Neural progenitor cell (in vitro differentiated cells): ENCODE data around the gene RTN4R.
"Not testable (repeated sequence)": the region's sequence is repeated elsewhere in the genome, so short reads cannot be mapped to it uniquely, and the experiment has no call there.

Experiments used
- EZH2 ChIP-seq: fragments of 200-600 bp; sonication (generic); IDR thresholded peaks from 2 replicates; pipeline ENCODE4 v1.6.1; 2017; ENCODE audit warnings: antibody characterized with exemption, mild to moderate bottlenecking, moderate library complexity
- TF ChIP-seq, protein P1 (sequence below): fragments of 200-600 bp; sonication (generic); IDR thresholded peaks from 2 replicates; pipeline ENCODE4 v1.5.1; 2017; ENCODE audit warnings: antibody characterized with exemption, mild to moderate bottlenecking

DNA sequence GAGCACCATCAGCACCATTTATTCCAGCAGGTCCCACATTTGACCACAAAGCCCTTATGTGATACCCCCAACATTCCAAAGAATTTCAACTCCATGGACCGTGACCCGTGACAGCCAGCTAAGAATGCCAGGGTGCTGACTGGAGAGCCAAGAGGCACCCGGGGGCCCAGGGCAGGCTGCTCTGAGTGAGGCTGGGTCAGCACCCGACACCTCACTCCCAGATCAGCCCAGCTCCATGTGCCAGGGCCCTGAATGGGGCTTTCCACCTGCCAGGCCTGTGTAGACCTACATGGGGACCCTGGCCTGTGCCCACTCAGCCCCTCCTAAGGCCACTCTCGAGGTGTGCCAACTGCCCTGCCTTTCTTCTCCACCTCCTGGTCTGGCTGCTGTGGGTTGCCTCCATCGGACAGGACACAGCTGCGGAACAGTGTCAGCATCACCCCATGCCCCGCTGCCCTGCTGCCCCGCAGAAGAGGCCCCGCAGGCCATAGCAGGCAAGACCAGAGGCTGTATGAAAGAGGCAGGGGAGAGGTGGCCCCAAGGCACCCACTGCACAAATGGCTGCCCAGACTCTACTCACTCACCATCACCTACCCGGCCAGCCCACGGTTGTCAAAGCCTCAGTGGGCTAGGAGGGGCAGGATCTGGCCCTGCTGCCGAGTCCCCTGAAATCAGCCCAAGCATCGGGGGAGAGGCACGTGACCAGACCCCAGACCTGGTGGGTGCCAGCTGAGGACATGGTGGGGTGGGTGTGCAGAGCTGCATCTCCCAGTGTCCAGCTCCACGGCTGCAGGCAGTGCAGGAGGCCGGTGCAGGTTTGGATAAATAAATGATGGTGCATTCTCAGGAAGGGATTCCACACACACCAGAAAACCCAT lies 4.5 kb downstream of the RTN4R start:
- TF ChIP-seq EZH2 = not testable (repeated sequence)
- TF ChIP-seq, protein P1, sequence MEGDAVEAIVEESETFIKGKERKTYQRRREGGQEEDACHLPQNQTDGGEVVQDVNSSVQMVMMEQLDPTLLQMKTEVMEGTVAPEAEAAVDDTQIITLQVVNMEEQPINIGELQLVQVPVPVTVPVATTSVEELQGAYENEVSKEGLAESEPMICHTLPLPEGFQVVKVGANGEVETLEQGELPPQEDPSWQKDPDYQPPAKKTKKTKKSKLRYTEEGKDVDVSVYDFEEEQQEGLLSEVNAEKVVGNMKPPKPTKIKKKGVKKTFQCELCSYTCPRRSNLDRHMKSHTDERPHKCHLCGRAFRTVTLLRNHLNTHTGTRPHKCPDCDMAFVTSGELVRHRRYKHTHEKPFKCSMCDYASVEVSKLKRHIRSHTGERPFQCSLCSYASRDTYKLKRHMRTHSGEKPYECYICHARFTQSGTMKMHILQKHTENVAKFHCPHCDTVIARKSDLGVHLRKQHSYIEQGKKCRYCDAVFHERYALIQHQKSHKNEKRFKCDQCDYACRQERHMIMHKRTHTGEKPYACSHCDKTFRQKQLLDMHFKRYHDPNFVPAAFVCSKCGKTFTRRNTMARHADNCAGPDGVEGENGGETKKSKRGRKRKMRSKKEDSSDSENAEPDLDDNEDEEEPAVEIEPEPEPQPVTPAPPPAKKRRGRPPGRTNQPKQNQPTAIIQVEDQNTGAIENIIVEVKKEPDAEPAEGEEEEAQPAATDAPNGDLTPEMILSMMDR = not testable (repeated sequence)
